ENCODE data around the gene ABCC6.
"Not testable (repeated sequence)": the region's sequence is repeated elsewhere in the genome, so short reads cannot be mapped to it uniquely, and the experiment has no call there.

DNA sequence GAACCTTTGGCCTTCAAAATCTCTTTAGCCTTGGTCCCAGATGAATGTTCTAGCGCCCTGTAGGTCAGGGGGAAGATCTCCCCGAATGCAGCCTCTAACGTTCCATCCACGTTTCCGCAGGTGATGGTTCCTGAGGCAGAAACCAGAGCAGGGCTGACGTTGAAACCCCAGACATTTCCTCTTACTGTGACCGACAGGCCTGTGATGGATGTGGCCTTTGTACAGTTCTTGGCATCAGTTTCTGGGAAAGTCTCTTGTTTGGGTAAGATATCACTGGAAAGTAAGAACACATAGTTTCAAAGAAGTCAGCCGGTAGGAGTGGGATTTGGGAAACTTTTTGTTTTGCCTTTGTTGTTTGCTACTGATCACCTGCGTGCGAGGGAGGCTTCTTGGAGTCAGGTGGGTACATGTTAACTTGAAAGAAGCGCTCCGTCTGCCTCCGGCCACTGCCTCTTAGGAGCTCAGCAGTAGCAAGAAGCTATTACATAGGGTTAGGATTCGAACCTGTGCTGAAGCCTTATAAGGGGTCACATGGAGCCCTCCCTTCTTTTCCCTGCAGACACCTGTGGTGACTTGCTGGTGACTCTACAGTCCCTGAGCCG, 39.8 kb upstream of the ABCC6 start:
- TF ChIP-seq, protein P1, sequence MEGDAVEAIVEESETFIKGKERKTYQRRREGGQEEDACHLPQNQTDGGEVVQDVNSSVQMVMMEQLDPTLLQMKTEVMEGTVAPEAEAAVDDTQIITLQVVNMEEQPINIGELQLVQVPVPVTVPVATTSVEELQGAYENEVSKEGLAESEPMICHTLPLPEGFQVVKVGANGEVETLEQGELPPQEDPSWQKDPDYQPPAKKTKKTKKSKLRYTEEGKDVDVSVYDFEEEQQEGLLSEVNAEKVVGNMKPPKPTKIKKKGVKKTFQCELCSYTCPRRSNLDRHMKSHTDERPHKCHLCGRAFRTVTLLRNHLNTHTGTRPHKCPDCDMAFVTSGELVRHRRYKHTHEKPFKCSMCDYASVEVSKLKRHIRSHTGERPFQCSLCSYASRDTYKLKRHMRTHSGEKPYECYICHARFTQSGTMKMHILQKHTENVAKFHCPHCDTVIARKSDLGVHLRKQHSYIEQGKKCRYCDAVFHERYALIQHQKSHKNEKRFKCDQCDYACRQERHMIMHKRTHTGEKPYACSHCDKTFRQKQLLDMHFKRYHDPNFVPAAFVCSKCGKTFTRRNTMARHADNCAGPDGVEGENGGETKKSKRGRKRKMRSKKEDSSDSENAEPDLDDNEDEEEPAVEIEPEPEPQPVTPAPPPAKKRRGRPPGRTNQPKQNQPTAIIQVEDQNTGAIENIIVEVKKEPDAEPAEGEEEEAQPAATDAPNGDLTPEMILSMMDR (IDR thresholded peaks at IDR 0.05; ENCODE audit: borderline replicate concordance, extremely low read depth, low read length, poor library complexity, severe bottlenecking), result not testable (repeated sequence)
- TF ChIP-seq EZH2 (IDR thresholded peaks at IDR 0.05; ENCODE audit: borderline replicate concordance, low read depth, low read length, severe bottlenecking), result not testable (repeated sequence)
